GM15510 (cell line): Measurements from ENCODE around the gene GLIPR2.

Source experiments
- POLR2A ChIP-seq: IDR thresholded peaks from 3 replicates; pipeline ENCODE4 v1.6.1; 2011; ENCODE audit warnings: borderline replicate concordance; ENCODE audit not compliant: insufficient read length; ENCODE audit errors: extremely low read depth

Gene GLIPR2

GRCh38 chr9:36137392-36138004 lies 965 bp downstream of the GLIPR2 start:
- no peak for TF ChIP-seq POLR2A

GRCh38 chr9:36138496-36138895 lies 2.0 kb downstream of the GLIPR2 start:
- TF ChIP-seq POLR2A, result no peak

- TF ChIP-seq POLR2A, result no peak
These were observed 2.4 kb downstream of the GLIPR2 start for GRCh38 chr9:36138901-36139300.

GRCh38 chr9:36140086-36141084 lies 3.9 kb downstream of the GLIPR2 start:
- no peak for TF ChIP-seq POLR2A

- no peak for TF ChIP-seq POLR2A
These were observed 4.8 kb downstream of the GLIPR2 start for GRCh38 chr9:36141288-36141687.

- TF ChIP-seq POLR2A, result no peak
These were observed 5.2 kb downstream of the GLIPR2 start for GRCh38 chr9:36141761-36142160.

GRCh38 chr9:36142510-36143244 lies 6.1 kb downstream of the GLIPR2 start:
- no peak for TF ChIP-seq POLR2A

GRCh38 chr9:36143245-36143641 lies 6.7 kb downstream of the GLIPR2 start:
- TF ChIP-seq POLR2A, result no peak

GRCh38 chr9:36144309-36145232 lies 8.0 kb downstream of the GLIPR2 start:
- no peak for TF ChIP-seq POLR2A

GRCh38 chr9:36145970-36146369 lies 9.4 kb downstream of the GLIPR2 start:
- TF ChIP-seq POLR2A, result no peak

GRCh38 chr9:36146651-36147050 lies 10.1 kb downstream of the GLIPR2 start:
- TF ChIP-seq POLR2A, result no peak

GRCh38 chr9:36147441-36148175 lies 11.1 kb downstream of the GLIPR2 start:
- no peak for TF ChIP-seq POLR2A

- TF ChIP-seq POLR2A, result no peak
These were observed 11.9 kb downstream of the GLIPR2 start for GRCh38 chr9:36148311-36149051.
